GM21381 (cell line): ENCODE measurements around the gene LDLRAP1.
"Not testable (repeated sequence)": the region's sequence is repeated elsewhere in the genome, so short reads cannot be mapped to it uniquely, and the experiment has no call there.

Experiments used
- ATAC-seq: cut with Tn5 transposase; IDR thresholded peaks from one replicate; pipeline ENCODE4 v1.9.1; 2021; ENCODE audit warnings: mild to moderate bottlenecking, moderate library complexity; ENCODE audit not compliant: unreplicated experiment

The LDLRAP1 gene

GRCh38 chr1:25572708-25573590 lies 29.5 kb downstream of the LDLRAP1 start:
- ATAC-seq = no peak

GRCh38 chr1:25573591-25573930 lies 30.2 kb downstream of the LDLRAP1 start:
- no peak for ATAC-seq

- ATAC-seq = no peak
Measured at GRCh38 chr1:25573961-25574360, 30.6 kb downstream of the LDLRAP1 start.

GRCh38 chr1:25575191-25575590 lies 31.8 kb downstream of the LDLRAP1 start:
- ATAC-seq = no peak

- no peak for ATAC-seq
Measured at GRCh38 chr1:25576459-25577133, 33.2 kb downstream of the LDLRAP1 start.

- no peak for ATAC-seq
Measured at GRCh38 chr1:25577134-25577920, 33.9 kb downstream of the LDLRAP1 start.

GRCh38 chr1:25579292-25580252 lies 36.2 kb downstream of the LDLRAP1 start:
- ATAC-seq = no peak

GRCh38 chr1:25580927-25581326 lies 37.5 kb downstream of the LDLRAP1 start:
- no peak for ATAC-seq

GRCh38 chr1:25581764-25582163 lies 38.4 kb downstream of the LDLRAP1 start:
- ATAC-seq = no peak

- ATAC-seq = no peak
Measured at GRCh38 chr1:25583519-25584370, 40.3 kb downstream of the LDLRAP1 start.

- ATAC-seq = no peak
Measured at GRCh38 chr1:25586181-25586588, 42.8 kb downstream of the LDLRAP1 start.

- no peak for ATAC-seq
Measured at GRCh38 chr1:25587290-25587689, 43.9 kb downstream of the LDLRAP1 start.

- not testable (repeated sequence) for ATAC-seq
Measured at GRCh38 chr1:25588224-25588623, 44.8 kb downstream of the LDLRAP1 start.

- ATAC-seq = not testable (repeated sequence)
Measured at GRCh38 chr1:25588786-25589185, 45.4 kb downstream of the LDLRAP1 start.

GRCh38 chr1:25590096-25590824 lies 46.9 kb downstream of the LDLRAP1 start:
- no peak for ATAC-seq

- ATAC-seq = no peak
Measured at GRCh38 chr1:25593861-25594260, 50.5 kb downstream of the LDLRAP1 start.

GRCh38 chr1:25594971-25595370 lies 51.6 kb downstream of the LDLRAP1 start:
- no peak for ATAC-seq

GRCh38 chr1:25596641-25597040 lies 53.2 kb downstream of the LDLRAP1 start:
- ATAC-seq = not testable (repeated sequence)

GRCh38 chr1:25598879-25599278 lies 55.5 kb downstream of the LDLRAP1 start:
- no peak for ATAC-seq
